Brain microvascular endothelial cell (primary cell): Measurements from ENCODE around the gene APOBEC2.

Source experiments
- DNase-seq: peaks from one replicate; pipeline ENCODE4 v3.0.0-alpha.2; 2020
- H3K27ac ChIP-seq: fragments of 250-450 bp; sonication (Bioruptor Pico); 2 replicates; pipeline ENCODE4 v1.5.1; 2020; ENCODE audit warnings: mild to moderate bottlenecking, moderate library complexity
- H3K27me3 ChIP-seq: fragments of 250-450 bp; sonication (Bioruptor Pico); replicated peaks from 2 replicates; pipeline ENCODE4 v1.5.1; 2020; ENCODE audit warnings: mild to moderate bottlenecking
- H3K36me3 ChIP-seq: fragments of 250-450 bp; sonication (Bioruptor Pico); replicated peaks from 2 replicates; pipeline ENCODE4 v1.5.1; 2020; ENCODE audit warnings: mild to moderate bottlenecking
- H3K4me3 ChIP-seq: 2 replicates; pipeline ENCODE4 v1.5.1; 2011; ENCODE audit warnings: low read depth, mild to moderate bottlenecking, control low read depth, low read length, moderate library complexity
- CTCF ChIP-seq: IDR thresholded peaks from 2 replicates; pipeline ENCODE4 v1.5.1; 2011; ENCODE audit warnings: low read depth, mild to moderate bottlenecking, moderate library complexity, low read length, control low read depth, inconsistent platforms; ENCODE audit errors: missing control alignments
- in situ Hi-C: cut with HindIII; loops from 2 replicates; pipeline ENCODE4 v1.10.0; 2017; ENCODE audit warnings: low sequenced_read_pairs, low pct_ligation_motif_present

Gene APOBEC2

GRCh38 chr6:41023114-41023513, 29.9 kb upstream of the APOBEC2 start:
- Histone ChIP-seq H3K27me3 (no peaks in the 10 kb centered on the region), H3K4me3 (no peak overlapping the region), H3K27ac (no peak overlapping the region), H3K36me3 (no peaks in the 10 kb centered on the region)
- no peak for DNase-seq
- TF ChIP-seq CTCF = no peak
- in situ Hi-C loops = no loop called here

GRCh38 chr6:41025966-41026530, 27.0 kb upstream of the APOBEC2 start:
- DNase-seq = no peak
- Histone ChIP-seq H3K27ac (no peak overlapping the region), H3K4me3 (no peak overlapping the region), H3K27me3 (no peaks in the 10 kb centered on the region), H3K36me3 (no peaks in the 10 kb centered on the region)
- no peak for TF ChIP-seq CTCF
- in situ Hi-C loops = no loop called here

GRCh38 chr6:41027241-41027640, 25.8 kb upstream of the APOBEC2 start:
- Histone ChIP-seq H3K36me3 (no peaks in the 10 kb centered on the region), H3K27me3 (no peaks in the 10 kb centered on the region), H3K4me3 (peak overlapping the region; percentile 55), H3K27ac (no peak overlapping the region)
- DNase-seq = no peak
- TF ChIP-seq CTCF = no peak
- in situ Hi-C loops = no loop called here

GRCh38 chr6:41027799-41028560, 25.0 kb upstream of the APOBEC2 start:
- DNase-seq = peak; percentile 32
- Histone ChIP-seq H3K27ac (no peak overlapping the region), H3K27me3 (no peaks in the 10 kb centered on the region), H3K4me3 (peak overlapping the region; percentile 55), H3K36me3 (no peaks in the 10 kb centered on the region)
- in situ Hi-C loops = no loop called here
- TF ChIP-seq CTCF = peak; percentile 75

- DNase-seq = no peak
- in situ Hi-C loops = no loop called here
- H3K4me3 ChIP-seq = peak overlapping the region; percentile 55
Measured at GRCh38 chr6:41028561-41029412, 24.2 kb upstream of the APOBEC2 start.

More at GRCh38 chr6:41028561-41029412, 24.2 kb upstream of the APOBEC2 start:
- H3K27ac ChIP-seq = no peak overlapping the region
- no peak for TF ChIP-seq CTCF
- no peaks in the 10 kb centered on the region for H3K27me3 ChIP-seq
- H3K36me3 ChIP-seq = no peaks in the 10 kb centered on the region
